Fibroblast of villous mesenchyme (primary cell): ENCODE data around the gene MATN4. TPM values are rescaled to one million over a fixed set of nuclear protein-coding genes. Genes with fewer than 3 reads are reported as not detected.

Experiments
- DNase-seq: peaks from one replicate; pipeline ENCODE4 v3.0.0-alpha.2; 2010; ENCODE audit warnings: low read depth
- H3K4me3 ChIP-seq: 2 replicates; pipeline ENCODE4 v1.5.1; 2011; ENCODE audit warnings: low read depth, mild to moderate bottlenecking, low read length
- total RNA-seq: library from RNA; depleted of rRNA; stranded (reverse); fragments of >200 nt; gene quantifications from 2 replicates; pipeline ENCODE4 v1.2.3, GENCODE V29; 2012
- TF ChIP-seq, protein P1 (sequence below): IDR thresholded peaks from 2 replicates; pipeline ENCODE4 v1.5.1; 2012; ENCODE audit warnings: low read depth, mild to moderate bottlenecking, low read length; ENCODE audit not compliant: insufficient read depth

Gene MATN4
- total RNA-seq, 1 donor, result not detected

DNA sequence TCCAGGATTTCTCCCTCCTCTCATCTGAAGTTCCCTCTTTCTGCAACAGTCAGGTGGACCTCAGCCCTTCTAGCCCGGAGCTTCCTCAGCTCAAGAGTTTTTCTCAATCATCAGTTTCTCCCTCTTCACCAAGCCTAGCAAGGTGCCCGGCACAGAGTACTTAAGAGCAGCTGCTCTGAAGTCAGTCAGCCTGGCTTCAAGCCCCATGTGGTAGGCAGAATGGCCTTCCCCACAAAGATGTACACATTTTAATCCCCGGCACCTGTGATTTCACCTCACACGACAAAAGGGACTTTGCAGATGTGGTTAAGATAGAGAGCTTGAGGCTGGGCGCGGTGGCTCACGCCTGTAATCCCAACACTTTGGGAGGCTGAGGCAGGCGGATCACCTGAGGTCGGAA lies 16.6 kb downstream of the MATN4 start:
- H3K4me3 ChIP-seq, result no peak overlapping the region
- TF ChIP-seq, protein P1, sequence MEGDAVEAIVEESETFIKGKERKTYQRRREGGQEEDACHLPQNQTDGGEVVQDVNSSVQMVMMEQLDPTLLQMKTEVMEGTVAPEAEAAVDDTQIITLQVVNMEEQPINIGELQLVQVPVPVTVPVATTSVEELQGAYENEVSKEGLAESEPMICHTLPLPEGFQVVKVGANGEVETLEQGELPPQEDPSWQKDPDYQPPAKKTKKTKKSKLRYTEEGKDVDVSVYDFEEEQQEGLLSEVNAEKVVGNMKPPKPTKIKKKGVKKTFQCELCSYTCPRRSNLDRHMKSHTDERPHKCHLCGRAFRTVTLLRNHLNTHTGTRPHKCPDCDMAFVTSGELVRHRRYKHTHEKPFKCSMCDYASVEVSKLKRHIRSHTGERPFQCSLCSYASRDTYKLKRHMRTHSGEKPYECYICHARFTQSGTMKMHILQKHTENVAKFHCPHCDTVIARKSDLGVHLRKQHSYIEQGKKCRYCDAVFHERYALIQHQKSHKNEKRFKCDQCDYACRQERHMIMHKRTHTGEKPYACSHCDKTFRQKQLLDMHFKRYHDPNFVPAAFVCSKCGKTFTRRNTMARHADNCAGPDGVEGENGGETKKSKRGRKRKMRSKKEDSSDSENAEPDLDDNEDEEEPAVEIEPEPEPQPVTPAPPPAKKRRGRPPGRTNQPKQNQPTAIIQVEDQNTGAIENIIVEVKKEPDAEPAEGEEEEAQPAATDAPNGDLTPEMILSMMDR, result no peak
- no peak for DNase-seq

DNA sequence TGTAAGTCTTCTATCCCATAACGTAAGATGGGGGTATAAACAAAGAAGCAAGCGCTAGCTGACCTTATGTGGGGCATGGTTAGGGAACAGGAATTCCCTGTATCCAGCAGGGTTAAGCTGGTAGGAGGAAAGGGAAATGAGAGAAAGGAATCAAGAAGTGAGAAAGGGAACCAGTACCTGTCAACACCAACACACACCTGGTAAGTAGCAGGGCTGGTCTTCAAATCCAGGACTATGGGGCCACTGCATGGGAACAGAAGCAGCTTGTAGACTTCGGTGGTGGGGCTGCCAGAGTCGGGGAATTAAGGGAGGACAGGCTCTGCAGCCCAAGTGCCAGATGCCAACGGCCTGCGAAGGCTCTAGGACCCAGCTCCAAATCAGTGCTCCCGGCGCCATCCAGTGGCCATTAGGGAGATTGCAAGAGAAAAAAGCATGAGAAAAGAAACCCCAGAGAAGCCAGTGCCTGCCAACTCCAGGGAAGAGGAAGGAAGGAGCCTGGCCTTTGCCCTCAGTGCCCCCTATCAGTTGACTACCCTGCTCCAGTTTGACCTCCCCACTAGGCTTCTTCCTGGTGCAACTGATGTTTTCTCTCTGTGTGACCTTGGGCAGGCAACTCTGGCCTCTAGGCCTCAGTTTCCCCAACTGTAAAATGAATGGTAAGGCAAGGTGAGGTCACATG lies 17.3 kb downstream of the MATN4 start:
- DNase-seq, result peak; percentile 65
- TF ChIP-seq, protein P1, result peak; percentile 91
- H3K4me3 ChIP-seq, result no peak overlapping the region

DNA sequence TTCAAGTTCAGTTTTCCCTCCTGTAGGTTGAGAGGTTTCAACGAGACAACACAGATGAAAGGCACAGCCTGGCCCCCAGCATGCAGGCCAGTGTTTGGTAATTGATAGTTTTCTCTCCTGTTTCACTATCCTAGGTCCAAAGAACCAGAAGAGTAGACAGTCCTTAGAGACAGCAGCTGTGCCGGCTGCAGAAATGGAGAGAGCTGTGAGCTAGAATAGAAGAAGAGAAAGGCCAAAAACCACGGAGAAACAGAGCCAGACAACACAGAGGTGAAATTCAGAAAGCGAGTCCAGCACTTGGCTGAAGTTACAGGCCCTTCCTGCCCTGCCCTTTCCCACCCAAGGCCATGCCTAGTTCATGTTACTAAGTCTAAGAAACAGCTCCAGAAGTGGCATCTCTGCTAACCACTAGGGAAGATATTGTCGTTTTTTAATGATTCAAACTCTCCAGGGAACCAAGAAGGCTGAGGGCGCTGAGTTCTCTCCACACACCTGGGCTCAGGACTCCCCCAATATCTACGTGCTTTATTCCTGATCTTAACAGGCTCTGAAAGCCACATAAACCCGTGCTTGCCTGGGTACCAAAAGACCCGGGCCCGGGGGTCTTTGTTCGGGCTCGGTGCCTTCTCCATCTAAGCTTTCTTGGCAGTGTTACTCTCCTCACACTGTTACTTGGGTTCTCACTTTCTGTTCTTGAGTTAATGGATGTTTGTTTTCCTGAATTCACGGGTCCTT lies 18.0 kb downstream of the MATN4 start:
- H3K4me3 ChIP-seq, result no peak overlapping the region
- DNase-seq, result no peak

DNA sequence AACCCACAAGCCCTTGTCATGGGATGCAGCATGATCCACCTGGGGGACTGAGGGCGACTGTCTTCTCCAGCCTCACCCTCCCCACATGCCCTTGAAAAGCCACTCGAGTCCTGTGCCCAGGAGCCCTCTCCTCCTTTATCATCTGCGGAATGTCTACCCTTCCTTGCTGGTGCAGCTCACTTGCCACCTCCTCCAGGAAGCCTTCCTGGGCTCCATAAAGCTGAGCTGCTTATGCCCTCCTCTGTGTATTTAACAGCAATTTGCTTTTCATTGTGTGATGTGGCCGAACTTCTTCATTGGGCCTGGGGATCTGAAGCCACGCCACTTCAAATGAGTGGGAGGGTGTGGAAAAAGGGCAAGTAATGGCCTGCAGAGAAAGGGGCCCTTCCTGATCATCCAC lies 19.2 kb downstream of the MATN4 start:
- DNase-seq, result no peak
- no peak overlapping the region for H3K4me3 ChIP-seq
- TF ChIP-seq, protein P1, result no peak

More for the DNA sequence above, 18.0 kb downstream of the MATN4 start:
- TF ChIP-seq, protein P1, result no peak

DNA sequence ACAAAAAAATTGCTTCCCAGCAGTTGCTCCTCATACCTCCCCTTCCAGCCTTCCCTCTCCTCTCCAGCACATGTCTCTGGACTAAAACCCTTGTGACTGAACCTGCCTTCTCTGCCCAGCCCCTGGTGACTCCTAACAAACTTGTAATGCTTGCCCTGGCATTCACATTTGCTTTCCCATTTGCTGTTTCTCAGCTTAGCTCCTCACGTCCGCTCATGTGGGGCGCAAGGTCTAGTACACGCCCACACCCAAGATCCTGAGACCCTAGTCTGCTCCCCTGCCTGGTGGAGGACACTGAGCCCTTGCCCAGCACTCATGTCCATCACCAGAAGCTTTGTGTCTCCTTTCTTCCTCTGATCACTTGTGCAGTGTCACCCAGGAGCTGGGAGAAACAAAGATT lies 19.7 kb downstream of the MATN4 start:
- TF ChIP-seq, protein P1, result no peak
- DNase-seq, result no peak
- no peak overlapping the region for H3K4me3 ChIP-seq

DNA sequence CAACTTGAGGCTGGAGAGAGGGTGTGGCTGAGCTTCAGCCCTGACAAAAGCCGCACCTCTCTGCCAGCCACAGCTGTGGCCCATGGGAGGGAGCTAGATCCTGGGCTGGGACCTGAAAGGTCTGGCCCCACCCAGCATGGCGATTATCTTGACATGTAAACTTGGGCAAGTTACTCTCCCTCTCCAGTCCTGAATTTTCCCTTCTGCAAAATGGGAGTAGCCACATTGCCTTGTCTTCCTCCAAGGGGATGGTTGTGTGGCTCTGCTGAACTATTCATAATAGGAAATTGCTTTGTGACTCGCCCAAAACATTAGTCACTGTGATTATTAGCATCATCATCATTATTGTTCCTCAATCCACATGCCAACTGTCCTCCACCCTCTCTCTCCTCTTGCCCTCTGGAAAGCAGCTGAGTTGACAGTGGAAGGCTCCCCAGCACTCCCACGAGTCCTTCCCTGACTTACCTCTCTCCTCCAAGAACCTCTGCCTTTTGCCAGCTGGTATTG lies 24.5 kb downstream of the MATN4 start:
- no peak overlapping the region for H3K4me3 ChIP-seq
- TF ChIP-seq, protein P1, result no peak
- DNase-seq, result no peak
